ENCODE measurements around the gene BMI1.

The BMI1 gene

DNA sequence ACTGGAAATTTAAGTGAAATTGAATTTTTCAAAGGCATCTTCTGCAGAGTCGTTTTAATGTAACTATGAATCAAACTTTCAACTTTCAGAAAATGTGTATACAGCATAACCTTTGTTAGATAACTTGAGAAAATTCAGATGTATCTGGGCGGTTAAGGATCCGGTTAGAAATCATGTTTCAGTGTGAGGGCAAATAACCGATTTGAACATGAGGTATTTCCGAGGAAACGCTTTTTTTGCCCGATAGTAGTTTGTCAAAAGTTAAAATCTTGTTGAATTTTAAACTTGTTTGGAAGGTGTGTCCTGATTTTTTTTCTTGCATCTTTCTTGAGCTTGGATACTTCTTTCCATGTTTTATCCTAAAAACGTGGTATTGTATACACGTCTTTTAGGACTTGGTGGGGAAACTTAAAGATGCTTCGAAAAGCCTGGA is 1.3 kb upstream of the BMI1 start:
- Histone ChIP-seq H3K9me2 (replicated peaks; ENCODE audit: insufficient read depth, low read length) (no peaks in the 10 kb centered on the region), H4K20me1 (ENCODE audit: insufficient read depth, low read length) (no peaks in the 10 kb centered on the region), H3K36me3 (replicated peaks; ENCODE audit: insufficient read depth, low read length) (no peaks in the 10 kb centered on the region), H3F3A (ENCODE audit: insufficient read depth, low read length) (peaks cover 44% of the 10 kb centered on the region), H3K79me2 (ENCODE audit: low read length) (peaks cover 61% of the 10 kb centered on the region), H3K4me1 (ENCODE audit: low read length) (peaks cover 36% of the 10 kb centered on the region), H3K4me3 (ENCODE audit: low read length) (peak overlapping the region; percentile 55), H3K9ac (ENCODE audit: low read length) (peak overlapping the region; percentile 51; the same call in 1 of the 2 replicates), H3K4me2 (ENCODE audit: low read depth, low read length) (peak overlapping the region; percentile 82), H2AFZ (ENCODE audit: low read length) (no peak overlapping the region), H3K27me3 (replicated peaks; ENCODE audit: insufficient read depth, low read length) (peaks cover 22% of the 10 kb centered on the region), H3K27ac (ENCODE audit: low read length) (peak overlapping the region; percentile 55; the same call in 1 of the 2 replicates), H3K9me3 (replicated peaks; ENCODE audit: insufficient read depth, low read length) (no peaks in the 10 kb centered on the region)
- TF ChIP-seq EZH2phosphoT487 (IDR thresholded peaks at IDR 0.05; ENCODE audit: low read length) (no peak), CTCF (IDR thresholded peaks at IDR 0.05; ENCODE audit: low read length) (no peak), EZH2 (optimal IDR thresholded peaks at IDR 0.05; ENCODE audit: low read depth, low read length) (no peak)
- no peak for DNase-seq

GRCh38 chr10:22319980-22320558 is 830 bp upstream of the BMI1 start:
- Histone ChIP-seq H3K36me3 (replicated peaks; ENCODE audit: insufficient read depth, low read length) (no peaks in the 10 kb centered on the region), H3K4me3 (ENCODE audit: low read length) (peak overlapping the region; percentile 55), H3K9me2 (replicated peaks; ENCODE audit: insufficient read depth, low read length) (no peaks in the 10 kb centered on the region), H4K20me1 (ENCODE audit: insufficient read depth, low read length) (no peaks in the 10 kb centered on the region), H3K4me2 (ENCODE audit: low read depth, low read length) (peak overlapping the region; percentile 82), H3K9me3 (replicated peaks; ENCODE audit: insufficient read depth, low read length) (no peaks in the 10 kb centered on the region), H3K9ac (ENCODE audit: low read length) (peak overlapping the region; percentile 51; the same call in 1 of the 2 replicates), H3K27ac (ENCODE audit: low read length) (peak overlapping the region; percentile 55; the same call in 1 of the 2 replicates), H3K27me3 (replicated peaks; ENCODE audit: insufficient read depth, low read length) (peaks cover 20% of the 10 kb centered on the region), H2AFZ (ENCODE audit: low read length) (peak overlapping the region; percentile 43; the same call in 1 of the 2 replicates), H3F3A (ENCODE audit: insufficient read depth, low read length) (peaks cover 50% of the 10 kb centered on the region), H3K4me1 (ENCODE audit: low read length) (peaks cover 36% of the 10 kb centered on the region), H3K79me2 (ENCODE audit: low read length) (peaks cover 66% of the 10 kb centered on the region)
- peak; percentile 38 for DNase-seq
- TF ChIP-seq EZH2phosphoT487 (IDR thresholded peaks at IDR 0.05; ENCODE audit: low read length) (no peak), EZH2 (optimal IDR thresholded peaks at IDR 0.05; ENCODE audit: low read depth, low read length) (no peak), CTCF (IDR thresholded peaks at IDR 0.05; ENCODE audit: low read length) (no peak)

- DNase-seq = peak; percentile 76
- peaks cover 18% of the 10 kb centered on the region for H3K27me3 ChIP-seq (replicated peaks; ENCODE audit: insufficient read depth, low read length)
- H3K4me3 ChIP-seq (ENCODE audit: low read length) = peak overlapping the region; percentile 79
- no peaks in the 10 kb centered on the region for H3K36me3 ChIP-seq (replicated peaks; ENCODE audit: insufficient read depth, low read length)
- TF ChIP-seq EZH2 (optimal IDR thresholded peaks at IDR 0.05; ENCODE audit: low read depth, low read length) = no peak
- no peak for TF ChIP-seq EZH2phosphoT487 (IDR thresholded peaks at IDR 0.05; ENCODE audit: low read length)
- no peaks in the 10 kb centered on the region for H3K9me2 ChIP-seq (replicated peaks; ENCODE audit: insufficient read depth, low read length)
- peak overlapping the region; percentile 82 for H3K9ac ChIP-seq (ENCODE audit: low read length)
- peaks cover 73% of the 10 kb centered on the region for H3K79me2 ChIP-seq (ENCODE audit: low read length)
- H3K4me2 ChIP-seq (ENCODE audit: low read depth, low read length) = peak overlapping the region; percentile 20; the same call in 1 of the 2 replicates
- H3K4me1 ChIP-seq (ENCODE audit: low read length) = peaks cover 40% of the 10 kb centered on the region
- H3K27ac ChIP-seq (ENCODE audit: low read length) = peak overlapping the region; percentile 60; the same call in 1 of the 2 replicates
- H2AFZ ChIP-seq (ENCODE audit: low read length) = 0 out of 2 replicates have a peak overlapping the region, but pooled peaks have one; percentile 47
- peaks cover 53% of the 10 kb centered on the region for H3F3A ChIP-seq (ENCODE audit: insufficient read depth, low read length)
- H4K20me1 ChIP-seq (ENCODE audit: insufficient read depth, low read length) = no peaks in the 10 kb centered on the region
- H3K9me3 ChIP-seq (replicated peaks; ENCODE audit: insufficient read depth, low read length) = no peaks in the 10 kb centered on the region
Measured at GRCh38 chr10:22321156-22321923, 441 bp downstream of the BMI1 start.

Measured in MM.1S (cell line).